IMR-90 (cell line): ENCODE results near the gene ESR1. TPM values are rescaled to one million over a fixed set of nuclear protein-coding genes. Genes with fewer than 3 reads are reported as not detected.

ENCODE experiments used
- ATAC-seq: fragments of 200-7000 bp; cut with Tn5 transposase; 2 replicates; pipeline ENCODE4 v1.9.1; 2020; ENCODE audit warnings: low read depth, mild to moderate bottlenecking, moderate library complexity
- BruUV-seq: library from RNA; stranded (reverse); fragments of 400-500 nt; replicated peaks from 2 replicates; lab custom pipeline; 2021; lab: Mats Ljungman, UMichigan
- CTCF ChIA-PET: fragments of 300-600 bp; formaldehyde crosslinking; extraction: SDS; loops from one replicate; lab custom pipeline; 2021; ENCODE audit warnings: antibody characterized with exemption; lab: Yijun Ruan, JAX
- POLR2A ChIA-PET: fragments of 300-600 bp; sonication (Branson Sonifier 250); formaldehyde crosslinking; loops from one replicate; lab custom pipeline; 2022; ENCODE audit warnings: antibody characterized with exemption; ENCODE audit not compliant: unreplicated experiment; lab: Charles Lee
- DNase-seq: peaks from one replicate; pipeline ENCODE4 v3.0.0; 2013
- H2AFZ ChIP-seq: replicated peaks from 2 replicates; pipeline ENCODE3; 2013; ENCODE audit warnings: low read length, mild to moderate bottlenecking; ENCODE audit not compliant: poor library complexity
- H2AK5ac ChIP-seq: 2 replicates; pipeline ENCODE4 v1.6.1; 2013; ENCODE audit warnings: low read depth, low read length, inconsistent platforms
- H2AK9ac ChIP-seq: replicated peaks from 2 replicates; pipeline ENCODE3; 2013; ENCODE audit warnings: mild to moderate bottlenecking, low read depth, low read length, moderate library complexity; ENCODE audit not compliant: poor library complexity
- H2BK120ac ChIP-seq: 2 replicates; pipeline ENCODE4 v1.6.1; 2013; ENCODE audit warnings: low read depth, low read length, inconsistent platforms
- H2BK15ac ChIP-seq: 3 replicates; pipeline ENCODE4 v1.6.1; 2013; ENCODE audit warnings: low read depth, low read length, inconsistent platforms
- H2BK20ac ChIP-seq: 2 replicates; pipeline ENCODE4 v1.6.1; 2013; ENCODE audit warnings: low read depth, mild to moderate bottlenecking, inconsistent platforms, low read length, moderate library complexity
- H2BK5ac ChIP-seq: 2 replicates; pipeline ENCODE4 v1.6.1; 2013; ENCODE audit warnings: mild to moderate bottlenecking, low read depth, low read length, inconsistent platforms; ENCODE audit not compliant: poor library complexity, severe bottlenecking
- H3K14ac ChIP-seq: replicated peaks from 2 replicates; pipeline ENCODE4 v1.6.1; 2013; ENCODE audit warnings: low read depth, low read length, inconsistent platforms
- H3K18ac ChIP-seq: 2 replicates; pipeline ENCODE4 v1.6.1; 2013; ENCODE audit warnings: low read depth, low read length, control low read depth
- H3K23ac ChIP-seq: 2 replicates; pipeline ENCODE4 v1.6.1; 2013; ENCODE audit warnings: low read depth, low read length, inconsistent platforms
- H3K27ac ChIP-seq: 2 replicates; pipeline ENCODE4 v1.5.1; 2013; ENCODE audit warnings: mild to moderate bottlenecking, control low read depth, low read length; ENCODE audit not compliant: insufficient read depth
- H3K27me3 ChIP-seq: 2 replicates; pipeline ENCODE4 v1.6.1; 2013; ENCODE audit warnings: low read length; ENCODE audit not compliant: control insufficient read depth, insufficient read depth
- H3K36me3 ChIP-seq: 2 replicates; pipeline ENCODE4 v1.6.1; 2013; ENCODE audit warnings: low read length, mixed read lengths; ENCODE audit not compliant: control insufficient read depth, insufficient read depth
- H3K4ac ChIP-seq: 2 replicates; pipeline ENCODE4 v1.6.1; 2013; ENCODE audit warnings: low read depth, low read length, inconsistent platforms
- H3K4me1 ChIP-seq: 2 replicates; pipeline ENCODE4 v1.6.1; 2013; ENCODE audit warnings: low read length, mixed read lengths; ENCODE audit not compliant: control insufficient read depth, insufficient read depth
- H3K4me2 ChIP-seq: 2 replicates; pipeline ENCODE4 v1.6.1; 2013; ENCODE audit warnings: low read depth, mild to moderate bottlenecking, control low read depth, low read length, moderate library complexity
- H3K4me3 ChIP-seq: 2 replicates; pipeline ENCODE4 v1.5.1; 2013; ENCODE audit warnings: low read depth, mild to moderate bottlenecking, control low read depth, low read length, moderate library complexity; ENCODE audit not compliant: insufficient read depth
- H3K56ac ChIP-seq: 2 replicates; pipeline ENCODE4 v1.6.1; 2013; ENCODE audit warnings: low read length, inconsistent platforms; ENCODE audit not compliant: insufficient read depth; ENCODE audit errors: extremely low read depth
- H3K79me1 ChIP-seq, 2 experiments: 2 replicates each; pipeline ENCODE4 v1.6.1; 2013; ENCODE audit warnings: low read length in 2 of 2, inconsistent platforms in 1 of 2, low read depth in 1 of 2
- H3K9ac ChIP-seq: 2 replicates; pipeline ENCODE4 v1.6.1; 2013; ENCODE audit warnings: low read depth, low read length, control low read depth
- H3K9me1 ChIP-seq: 2 replicates; pipeline ENCODE4 v1.6.1; 2013; ENCODE audit warnings: low read length, inconsistent platforms; ENCODE audit not compliant: insufficient read depth
- H3K9me3 ChIP-seq: 2 replicates; pipeline ENCODE4 v1.6.1; 2013; ENCODE audit warnings: low read length; ENCODE audit not compliant: control insufficient read depth, insufficient read depth
- H4K20me1 ChIP-seq: 2 replicates; pipeline ENCODE4 v1.6.1; 2013; ENCODE audit warnings: low read length, inconsistent platforms; ENCODE audit not compliant: insufficient read depth
- H4K5ac ChIP-seq: 2 replicates; pipeline ENCODE4 v1.6.1; 2013; ENCODE audit warnings: mild to moderate bottlenecking, low read depth, low read length, control low read depth
- H4K8ac ChIP-seq, 2 experiments: 2 replicates each; pipeline ENCODE4 v1.6.1; 2013; ENCODE audit warnings: low read depth in 2 of 2, low read length in 2 of 2, control low read depth in 1 of 2, inconsistent platforms in 1 of 2
- H4K91ac ChIP-seq: 2 replicates; pipeline ENCODE4 v1.6.1; 2013; ENCODE audit warnings: low read depth, low read length, inconsistent platforms; ENCODE audit not compliant: insufficient read depth
- BHLHE40 ChIP-seq: fragments of 150-350 bp; IDR thresholded peaks from 2 replicates; pipeline ENCODE4 v1.6.1; 2016; ENCODE audit warnings: mild to moderate bottlenecking, low read depth, low read length
- CHD1 ChIP-seq: IDR thresholded peaks from 2 replicates; pipeline ENCODE4 v1.6.1; 2012; ENCODE audit warnings: low read depth, low read length, improper control_type of control experiment
- CTCF ChIP-seq: conservative IDR thresholded peaks from 2 replicates; pipeline ENCODE4 v1.5.1; 2012; ENCODE audit warnings: mild to moderate bottlenecking, low read depth, low read length, improper control_type of control experiment
- ELK1 ChIP-seq: fragments of 150-350 bp; IDR thresholded peaks from 2 replicates; pipeline ENCODE4 v1.6.1; 2016; ENCODE audit warnings: low read depth, mild to moderate bottlenecking, low read length, moderate library complexity, borderline replicate concordance
- FOS ChIP-seq: fragments of 150-350 bp; IDR thresholded peaks from 2 replicates; pipeline ENCODE4 v1.6.1; 2016; ENCODE audit warnings: low read depth, low read length
- MAFK ChIP-seq: IDR thresholded peaks from 2 replicates; pipeline ENCODE4 v1.6.1; 2012; ENCODE audit warnings: low read depth, low read length, improper control_type of control experiment
- MAZ ChIP-seq: IDR thresholded peaks from 2 replicates; pipeline ENCODE4 v1.6.1; 2012; ENCODE audit warnings: low read depth, mild to moderate bottlenecking, low read length, improper control_type of control experiment, moderate library complexity, borderline replicate concordance
- MXI1 ChIP-seq: IDR thresholded peaks from 2 replicates; pipeline ENCODE4 v1.6.1; 2012; ENCODE audit warnings: low read depth, mild to moderate bottlenecking, low read length, moderate library complexity, borderline replicate concordance
- POLR2A ChIP-seq: IDR thresholded peaks from 2 replicates; pipeline ENCODE4 v1.6.1; 2012; ENCODE audit warnings: mild to moderate bottlenecking, low read depth, low read length
- RAD21 ChIP-seq: IDR thresholded peaks from 2 replicates; pipeline ENCODE4 v1.6.1; 2012; ENCODE audit warnings: low read length, improper control_type of control experiment
- RFX5 ChIP-seq: IDR thresholded peaks from 2 replicates; pipeline ENCODE4 v1.8.0; 2012; ENCODE audit warnings: low read depth, mild to moderate bottlenecking, low read length, moderate library complexity
- SMC3 ChIP-seq: fragments of 150-350 bp; IDR thresholded peaks from 2 replicates; pipeline ENCODE4 v1.6.1; 2016; ENCODE audit warnings: low read depth, mild to moderate bottlenecking, antibody characterized with exemption, low read length, moderate library complexity
- USF2 ChIP-seq: fragments of 150-350 bp; IDR thresholded peaks from 2 replicates; pipeline ENCODE4 v1.6.1; 2017; ENCODE audit warnings: mild to moderate bottlenecking, antibody characterized with exemption, low read length, low read depth
- WGBS, 2 experiments: methylation state at CpG; one replicate each; pipeline versions ENCODE4 v1.1.5 to v1.1.7; 2013; ENCODE audit warnings: missing lambda C conversion rate in 2 of 2; ENCODE audit not compliant: insufficient read length in 1 of 2; ENCODE audit errors: extremely low coverage in 2 of 2; 5-methylcytosine and 5-hydroxymethylcytosine counted together
- dilution Hi-C: fragments of 300-500 bp; cut with HindIII; formaldehyde crosslinking; loops from one replicate; pipeline ENCODE4 v1.14.3; 2018; ENCODE audit warnings: low sequenced_read_pairs; ENCODE audit not compliant: unreplicated experiment
- in situ Hi-C: fragments of 300-500 bp; cut with MboI; formaldehyde crosslinking; loops from 3 replicates; pipeline ENCODE4 v1.14.3; 2019; ENCODE audit warnings: low sequenced_read_pairs, inconsistent platforms, mixed read lengths
- intact Hi-C: fragments of 100-400 bp; cut with micrococcal nuclease; formaldehyde crosslinking; loops from 2 replicates; pipeline ENCODE4 v1.10.0; 2022
- polyA plus RNA-seq, 3 experiments: library from polyadenylated mRNA; depleted of rRNA; stranded (reverse); fragments of >200 nt; gene quantifications; 2 replicates each; pipeline ENCODE4 v1.2.3, GENCODE V29; 2012; ENCODE audit warnings: low replicate concordance in 1 of 3
- total RNA-seq: library from RNA; depleted of rRNA; stranded (reverse); fragments of >200 nt; gene quantifications from 2 replicates; pipeline ENCODE4 v1.2.3, GENCODE V29; 2012

Gene ESR1
- total and polyA plus RNA-seq, 2 of the 4 experiments (the other 2 are of a cell fraction) = not detected

- Histone ChIP-seq H2AFZ (peak overlapping the region; percentile 68), H3K36me3 (no peaks in the 10 kb centered on the region), H4K91ac (no peak overlapping the region), H3K27ac (no peak overlapping the region), H2BK15ac (no peak overlapping the region), H3K4ac (no peak overlapping the region), H4K20me1 (no peaks in the 10 kb centered on the region), H4K5ac (no peak overlapping the region), H2AK5ac (no peak overlapping the region), H3K79me1 (no peaks in the 10 kb centered on the region), H3K9ac (no peak overlapping the region), H2BK5ac (no peak overlapping the region), H3K23ac (no peak overlapping the region), H2BK120ac (no peak overlapping the region), H3K9me3 (no peaks in the 10 kb centered on the region), H3K18ac (no peak overlapping the region), H3K9me1 (no peaks in the 10 kb centered on the region), H3K4me1 (no peaks in the 10 kb centered on the region), H3K4me3 (no peak overlapping the region), H4K8ac (no peak overlapping the region), H3K56ac (no peak overlapping the region), H3K4me2 (peak overlapping the region; percentile 17; the same call in 1 of the 2 replicates), H3K27me3 (no peaks in the 10 kb centered on the region), H2BK20ac (no peak overlapping the region), H2AK9ac (no peak overlapping the region), H3K14ac (no peak overlapping the region)
- ChIA-PET CTCF (no interaction called here), POLR2A (no interaction called here)
- intact Hi-C loops = no loop called here
- TF ChIP-seq RAD21 (no peak), CHD1 (no peak), FOS (no peak), ELK1 (no peak), BHLHE40 (no peak), CTCF (no peak), POLR2A (no peak), MAFK (no peak), RFX5 (no peak), USF2 (no peak), MXI1 (no peak), SMC3 (no peak), MAZ (no peak)
- DNase-seq (no peak), ATAC-seq (no peak)
- WGBS, 2 experiments = 32% methylated on average over 5 of the region's 7 CpGs; no CpG with 5 or more reads in 1 of the 2 experiments
- dilution Hi-C loops = no loop called here
- no TSS peak for BruUV-seq
- in situ Hi-C loops = no loop called here
Observed at GRCh38 chr6:152054441-152054840, 247.0 kb downstream of the ESR1 start.
